GM19239 (cell line): ENCODE data around the gene COL27A1.
"Not testable (repeated sequence)": the region's sequence is repeated elsewhere in the genome, so short reads cannot be mapped to it uniquely, and the experiment has no call there.

Experiments
- DNase-seq: peaks from one replicate; pipeline ENCODE4 v3.0.0; 2011; ENCODE audit warnings: low spot score; ENCODE audit not compliant: insufficient read length
- FAIRE-seq: peaks from 2 replicates; lab custom pipeline; 2011; peaks lifted over from hg19 to GRCh38; lab: Jason Lieb, UNC

The COL27A1 gene

DNA sequence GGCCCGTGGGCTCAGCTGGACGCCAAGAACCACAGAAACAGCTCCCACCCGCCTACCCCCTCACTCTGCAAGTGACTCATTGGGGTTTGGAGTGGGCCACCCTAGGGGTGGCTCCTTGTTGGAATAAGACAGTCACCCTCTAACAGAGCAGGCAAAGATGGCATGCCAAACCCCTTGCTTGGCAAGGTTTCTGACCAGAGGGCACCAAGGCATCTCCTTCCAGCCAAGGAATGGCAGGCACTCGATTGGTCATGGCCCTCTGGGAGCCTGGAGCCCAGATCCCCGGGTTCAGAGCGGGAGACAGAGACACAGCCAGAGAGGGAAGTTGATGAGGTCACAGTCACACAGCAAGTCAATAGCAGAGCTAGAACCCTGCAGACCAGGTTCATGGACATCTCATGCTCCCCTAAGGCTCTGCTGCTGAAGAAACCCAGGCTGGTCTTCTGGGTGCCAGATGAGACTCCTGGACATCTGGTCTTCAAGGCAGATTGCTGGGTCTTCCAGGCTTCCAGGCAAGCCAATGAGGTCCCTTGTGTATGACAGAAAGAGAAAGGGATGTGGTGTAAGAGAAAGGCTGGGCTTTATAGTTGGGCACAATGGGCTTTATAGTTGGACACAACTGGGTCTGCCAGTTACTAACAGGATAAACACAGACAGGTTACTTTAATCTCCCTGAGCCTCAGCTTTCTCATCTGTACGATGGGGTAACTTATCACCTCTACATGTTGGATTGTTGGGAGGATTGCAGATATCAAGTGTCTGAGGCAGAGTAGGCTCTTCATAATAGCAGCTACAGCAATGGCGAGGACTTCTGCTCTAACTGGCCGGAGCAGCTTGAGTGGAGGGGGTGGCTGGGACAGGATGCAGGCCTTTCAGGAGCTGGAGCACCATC is 33.0 kb upstream of the COL27A1 start:
- DNase-seq (no peak), FAIRE-seq (no peak)

DNA sequence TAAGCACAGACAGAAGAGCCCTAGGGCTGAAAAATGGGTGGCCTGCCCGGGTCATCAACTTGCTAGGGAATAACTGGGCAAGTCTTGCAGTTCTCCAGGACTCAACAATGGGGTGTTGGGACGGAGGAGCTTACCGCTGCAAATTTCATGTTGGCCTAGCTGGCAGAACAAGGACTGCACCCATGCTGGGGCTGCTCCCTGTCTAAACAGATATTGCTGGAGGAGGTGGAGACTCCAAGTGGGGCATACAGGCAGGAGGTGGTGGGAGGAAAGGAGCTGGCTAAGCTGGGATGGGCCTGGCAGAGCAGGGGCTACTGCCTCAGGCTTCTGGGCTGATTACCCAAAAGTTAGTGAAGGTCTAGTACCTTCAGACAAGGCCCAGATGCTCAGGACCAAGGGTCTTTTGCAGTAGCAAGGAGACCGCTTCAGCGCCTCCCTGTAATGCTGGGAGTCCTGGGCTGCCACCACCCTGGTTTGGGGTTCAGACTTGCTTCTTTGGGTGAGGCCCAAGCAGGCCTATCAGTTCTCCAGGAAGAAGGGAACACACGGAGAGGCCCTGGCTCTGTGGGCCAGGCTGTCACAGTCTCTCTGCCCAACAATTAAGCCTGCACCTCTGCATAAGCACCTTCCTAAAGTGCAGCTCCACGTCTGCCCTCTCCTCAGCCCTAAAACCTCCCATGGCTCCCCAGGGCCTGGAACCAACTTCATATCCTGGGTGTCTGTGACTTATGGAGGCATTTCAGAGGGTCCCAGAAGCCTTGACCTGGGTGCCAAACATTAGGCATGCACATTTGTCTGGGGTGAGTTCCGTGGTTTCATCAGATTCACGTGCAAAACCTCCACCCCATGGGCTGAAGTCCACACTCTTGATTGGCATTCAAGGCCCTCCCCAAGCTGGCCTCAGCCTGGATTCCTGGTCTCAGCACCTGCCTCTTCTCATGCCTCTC is 32.0 kb upstream of the COL27A1 start:
- DNase-seq: no peak
- no peak for FAIRE-seq

DNA sequence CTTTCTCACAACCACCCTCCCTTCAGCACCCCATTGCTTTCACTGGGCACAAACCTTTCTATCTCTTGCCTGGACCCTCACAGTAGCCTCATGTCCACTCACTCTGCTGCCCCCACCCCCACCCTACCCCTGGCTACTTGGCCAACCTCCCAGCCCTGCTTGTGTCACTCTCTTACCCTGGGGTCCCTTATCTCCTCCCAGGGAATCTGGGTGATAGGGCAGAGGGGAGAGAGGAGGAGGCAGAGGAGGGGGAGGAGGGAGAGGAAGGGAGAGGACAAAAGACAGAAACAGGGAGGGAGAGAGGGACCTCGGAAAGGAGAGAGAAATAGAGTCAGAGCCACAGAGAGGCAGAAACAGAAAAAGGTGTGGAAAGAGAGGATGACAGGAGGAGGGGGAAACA is 31.2 kb upstream of the COL27A1 start:
- DNase-seq (no peak), FAIRE-seq (no peak)

DNA sequence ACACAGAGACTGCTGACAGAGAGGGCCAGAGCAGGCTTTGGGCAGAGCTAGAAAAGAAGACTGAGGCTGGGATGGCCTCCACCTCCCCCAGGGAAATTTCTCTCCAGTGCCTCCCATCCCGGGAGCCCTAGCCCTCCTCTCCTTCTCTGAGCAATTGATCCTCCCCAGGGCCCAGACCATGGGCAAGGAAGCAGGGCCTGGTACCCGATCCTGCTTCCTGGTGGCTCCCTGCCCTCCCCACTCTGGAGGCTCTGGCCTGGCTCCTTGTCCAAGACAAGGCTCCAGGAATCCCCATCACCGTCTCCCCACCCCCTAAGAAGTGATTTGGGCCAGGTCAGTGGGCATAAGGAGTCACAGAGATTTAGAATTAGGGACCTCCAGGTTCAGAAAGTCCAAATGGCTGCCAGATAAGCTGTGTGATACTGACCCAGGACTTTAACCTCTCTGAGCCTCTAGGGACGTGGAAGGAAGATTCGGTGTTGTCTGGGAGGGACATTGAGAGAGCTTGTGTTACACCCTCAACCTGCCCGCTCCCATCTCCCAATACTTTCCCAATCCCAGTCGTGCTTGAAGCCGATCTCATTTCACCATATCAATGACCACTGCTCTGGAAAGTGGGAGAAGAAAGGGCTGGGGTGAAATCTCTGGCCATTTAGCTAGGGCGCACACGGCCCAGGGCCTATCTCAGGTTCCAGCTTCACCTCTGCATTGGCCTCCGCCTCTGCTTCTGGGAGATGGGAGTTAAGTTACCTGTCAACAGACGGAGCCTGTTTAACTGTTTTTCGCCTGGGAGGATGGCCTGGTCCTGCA is 30.5 kb upstream of the COL27A1 start:
- no peak for FAIRE-seq
- no peak for DNase-seq

DNA sequence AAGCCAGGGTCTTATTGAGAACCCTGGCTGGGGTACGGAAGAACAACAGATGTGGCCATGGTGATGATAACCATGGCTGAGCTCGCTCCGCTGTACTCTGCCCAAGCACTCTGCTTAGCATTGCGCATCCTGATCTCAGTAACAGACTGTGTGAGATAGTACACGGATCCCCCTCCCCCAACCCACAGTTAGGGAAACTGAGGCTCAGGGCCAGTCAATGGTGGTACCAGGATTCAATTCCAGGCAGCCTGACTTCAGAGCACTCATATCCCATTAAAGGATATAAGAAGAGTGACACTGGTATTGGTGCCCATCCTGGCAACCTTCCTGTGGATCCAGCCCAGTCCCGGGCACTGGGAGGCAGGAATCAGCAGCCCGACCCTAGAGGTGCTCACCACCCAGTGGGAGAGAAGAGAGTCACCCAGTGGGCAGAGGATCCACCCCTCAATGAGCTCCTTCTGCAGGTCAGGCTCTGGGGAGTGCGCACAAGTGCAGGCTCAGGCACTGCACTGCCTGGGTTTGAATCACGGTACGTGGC is 29.8 kb upstream of the COL27A1 start:
- no peak for DNase-seq
- no peak for FAIRE-seq

DNA sequence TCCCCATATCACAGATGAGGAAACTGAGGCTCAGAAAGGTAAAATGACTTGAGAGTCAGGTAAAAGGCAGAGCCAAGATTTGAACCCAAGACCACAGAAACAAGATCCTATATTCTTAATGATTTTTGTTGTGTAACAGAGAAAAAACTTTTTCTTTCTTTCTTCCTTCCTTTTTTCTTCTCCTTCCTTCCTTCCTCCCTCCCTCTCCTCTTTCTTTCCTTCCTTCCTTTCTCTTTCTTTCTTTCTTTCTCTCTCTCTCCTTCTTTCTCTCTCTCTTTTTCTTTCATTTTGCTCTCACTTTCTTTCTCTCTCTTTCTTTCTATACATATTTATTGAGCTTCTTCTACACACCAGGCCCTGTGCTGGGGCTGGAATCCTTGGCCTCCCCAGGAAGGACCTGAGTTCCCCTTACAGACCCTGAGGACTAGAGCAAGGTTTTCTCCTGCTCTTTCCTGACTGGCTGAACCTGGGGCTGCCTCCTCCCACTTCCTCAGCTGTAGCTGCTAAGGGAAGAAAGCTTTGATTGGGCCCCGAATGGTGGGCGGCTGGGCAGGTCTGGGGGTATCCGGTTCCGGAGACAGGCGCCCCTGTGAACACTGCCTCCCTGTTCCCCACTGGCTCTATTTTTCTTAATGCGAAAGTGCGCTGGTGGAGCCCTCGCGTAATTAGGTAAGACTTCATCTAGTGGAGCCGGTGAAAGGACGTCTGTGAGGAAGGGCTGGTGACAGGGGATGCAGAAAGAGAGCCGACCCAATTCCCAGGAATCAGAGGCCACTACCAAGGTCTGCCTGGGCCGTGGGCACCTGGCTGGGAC is 28.9 kb upstream of the COL27A1 start:
- DNase-seq (no peak), FAIRE-seq (no peak)

DNA sequence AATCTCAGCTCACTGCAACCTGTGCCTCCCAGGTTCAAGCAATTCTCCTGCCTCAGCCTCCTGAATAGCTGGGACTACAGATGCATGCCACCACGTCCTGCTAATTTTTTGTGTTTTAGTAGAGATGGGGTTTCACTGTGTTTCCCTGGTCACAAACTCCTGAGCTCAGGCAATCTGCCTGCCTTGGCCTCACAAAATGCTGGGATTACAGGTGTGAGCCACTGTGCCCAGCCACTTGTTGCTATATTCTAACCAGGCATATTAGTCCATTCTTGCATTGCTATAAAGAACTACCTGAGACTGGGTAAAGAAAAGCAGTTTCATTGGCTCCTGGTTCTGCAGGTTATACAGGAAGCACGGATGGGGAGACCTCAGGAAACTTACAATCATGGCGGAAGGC is 26.6 kb upstream of the COL27A1 start:
- FAIRE-seq, DNase-seq: not testable (repeated sequence)

DNA sequence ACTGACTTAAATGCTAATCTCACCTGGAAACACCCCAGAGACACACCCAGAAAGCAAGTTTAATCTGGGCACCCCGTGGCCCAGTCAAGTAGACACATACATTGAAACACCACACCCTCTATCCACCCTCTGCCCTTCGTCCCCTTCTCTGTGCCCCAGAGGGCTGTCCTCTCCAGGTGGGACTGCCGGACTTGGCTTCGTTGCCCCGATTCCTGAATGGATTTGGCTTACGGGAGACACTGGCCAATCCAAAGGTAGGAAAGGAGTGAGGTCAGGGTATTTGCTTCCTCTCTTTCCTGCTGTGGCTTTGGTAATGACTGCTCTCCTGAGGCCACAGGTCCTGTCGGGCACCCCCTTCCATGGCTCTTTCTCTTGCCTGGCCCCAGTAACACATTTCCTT is 25.2 kb upstream of the COL27A1 start:
- DNase-seq (no peak), FAIRE-seq (no peak)

DNA sequence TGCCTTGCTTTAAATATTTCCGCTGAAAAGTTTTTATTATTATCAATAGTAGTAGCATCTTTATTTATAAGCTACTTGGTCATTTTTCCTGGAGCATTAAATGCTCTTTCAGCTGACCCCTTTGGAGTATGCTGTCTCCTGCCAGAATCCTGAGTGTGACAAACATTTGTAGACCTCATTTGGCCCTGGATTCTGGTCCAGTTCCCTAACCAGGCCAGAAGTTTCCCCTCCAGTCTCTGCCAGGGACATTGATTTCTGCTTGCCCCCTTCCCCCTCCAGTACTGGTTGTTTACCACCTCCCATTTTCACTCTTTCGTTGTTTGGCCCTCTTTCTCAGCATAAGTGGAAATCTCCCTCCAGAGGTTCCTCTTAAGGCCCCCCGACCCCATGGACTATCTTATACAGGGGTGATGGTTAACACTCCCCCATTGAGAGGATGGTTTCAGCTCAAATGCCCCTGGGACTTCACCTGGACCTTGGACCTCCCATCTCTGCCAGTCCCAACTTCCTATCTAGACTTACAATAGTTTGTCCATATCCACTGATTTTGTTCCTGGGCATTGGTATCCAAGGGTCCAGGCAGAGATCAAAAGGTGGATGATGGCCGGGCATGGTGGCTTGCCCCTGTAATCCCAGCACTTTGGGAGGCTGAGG is 24.6 kb upstream of the COL27A1 start:
- DNase-seq (no peak), FAIRE-seq (no peak)

DNA sequence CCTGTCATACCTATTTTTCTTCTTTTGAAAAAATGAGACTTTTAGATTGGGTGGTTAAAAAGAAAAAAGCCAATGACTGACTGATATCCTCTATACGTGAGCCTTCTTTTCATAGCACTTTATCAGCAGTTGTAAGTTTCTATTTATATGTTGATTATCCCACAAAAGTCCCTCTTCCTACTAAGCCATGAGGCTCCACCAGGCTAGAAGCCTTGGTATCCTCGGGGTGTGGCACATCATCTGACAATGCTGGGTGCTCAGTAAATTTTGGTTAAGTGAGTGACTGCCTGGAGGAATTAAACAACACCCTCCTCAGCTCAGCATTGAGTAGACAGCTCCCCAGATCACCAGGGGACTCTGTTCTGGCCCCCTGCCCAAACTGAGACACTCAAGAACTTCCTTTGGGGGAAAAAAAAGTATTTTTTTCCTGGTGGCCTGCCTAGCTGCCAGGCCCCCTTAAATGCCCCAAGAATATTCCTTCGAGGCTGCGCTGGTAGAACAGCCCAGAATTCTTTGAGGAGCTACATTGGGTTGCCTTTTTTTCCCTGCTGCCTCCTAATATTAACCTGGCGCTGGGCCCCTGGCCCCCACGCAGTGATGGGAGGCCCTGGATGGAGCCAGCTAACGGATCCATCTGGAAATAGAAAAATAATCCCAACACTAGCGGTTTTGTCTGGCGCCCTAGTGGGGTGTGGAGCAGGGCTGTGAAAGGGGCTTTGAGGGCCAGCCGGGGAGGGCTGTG is 23.4 kb upstream of the COL27A1 start:
- FAIRE-seq: no peak
- DNase-seq: no peak

DNA sequence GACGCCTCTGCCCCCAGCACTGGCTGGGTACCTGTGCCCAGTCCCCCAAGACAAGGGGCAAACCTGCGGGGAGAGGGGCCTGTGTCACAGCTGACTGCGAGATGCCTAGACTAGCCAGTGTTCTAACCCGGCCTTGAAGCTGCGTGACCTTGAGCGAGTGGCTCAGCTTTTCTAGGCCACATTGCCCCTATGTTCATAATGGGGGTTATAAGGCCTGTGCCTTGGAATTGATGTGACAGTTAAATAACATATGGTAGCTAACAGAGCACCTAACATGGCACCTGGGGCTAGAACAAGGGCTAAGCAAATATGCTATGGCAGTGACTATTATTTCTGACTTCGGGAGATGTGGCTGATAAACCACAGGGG is 22.8 kb upstream of the COL27A1 start:
- FAIRE-seq (no peak), DNase-seq (no peak)

DNA sequence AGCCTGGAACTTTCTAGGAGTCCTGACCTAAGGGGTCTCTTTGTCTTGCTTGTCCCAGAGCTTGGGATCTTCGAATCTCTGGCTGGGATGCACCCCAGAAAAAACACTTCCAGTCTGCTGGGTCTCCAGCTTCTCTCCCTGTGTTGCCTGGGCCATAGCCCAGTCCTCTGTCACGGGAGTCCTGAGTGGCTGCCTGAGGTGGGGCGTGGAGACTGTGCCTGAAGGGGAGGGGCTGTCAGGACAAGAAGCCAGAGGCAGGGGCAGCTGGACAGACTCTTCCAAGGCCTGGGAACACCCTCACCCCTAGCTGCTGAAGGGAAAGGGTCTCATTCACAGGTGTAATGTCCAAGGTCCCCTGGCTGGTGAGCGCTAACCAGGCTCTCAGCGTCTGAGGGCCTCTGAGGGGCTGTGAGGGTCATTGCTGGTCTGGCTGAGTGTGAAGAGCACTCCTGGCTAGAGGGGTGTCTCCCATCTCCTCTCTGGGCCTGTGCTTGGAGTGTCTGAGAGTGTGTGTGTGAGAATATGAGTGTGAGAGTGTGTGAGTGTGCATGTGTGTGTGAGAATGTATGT is 20.4 kb upstream of the COL27A1 start:
- FAIRE-seq (no peak), DNase-seq (no peak)

DNA sequence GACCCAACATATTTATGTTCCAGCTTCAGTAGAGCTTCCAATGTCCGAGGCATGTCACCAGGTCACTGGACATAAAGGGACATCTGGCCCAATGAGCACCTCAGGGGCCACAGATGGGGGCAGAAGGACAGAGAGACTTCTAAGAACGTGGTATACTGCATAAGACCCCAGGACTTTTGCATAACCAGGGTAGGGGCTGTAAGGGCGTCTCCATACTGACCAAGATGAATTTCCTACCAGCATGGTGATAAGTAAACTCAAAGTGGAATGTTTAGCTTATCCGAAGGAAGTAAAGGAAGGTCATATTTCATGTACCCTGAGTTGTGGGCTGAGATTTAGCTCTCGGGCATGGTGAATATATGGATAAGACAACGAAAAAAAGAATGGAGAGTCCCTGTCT is 17.5 kb upstream of the COL27A1 start:
- FAIRE-seq (no peak), DNase-seq (no peak)

DNA sequence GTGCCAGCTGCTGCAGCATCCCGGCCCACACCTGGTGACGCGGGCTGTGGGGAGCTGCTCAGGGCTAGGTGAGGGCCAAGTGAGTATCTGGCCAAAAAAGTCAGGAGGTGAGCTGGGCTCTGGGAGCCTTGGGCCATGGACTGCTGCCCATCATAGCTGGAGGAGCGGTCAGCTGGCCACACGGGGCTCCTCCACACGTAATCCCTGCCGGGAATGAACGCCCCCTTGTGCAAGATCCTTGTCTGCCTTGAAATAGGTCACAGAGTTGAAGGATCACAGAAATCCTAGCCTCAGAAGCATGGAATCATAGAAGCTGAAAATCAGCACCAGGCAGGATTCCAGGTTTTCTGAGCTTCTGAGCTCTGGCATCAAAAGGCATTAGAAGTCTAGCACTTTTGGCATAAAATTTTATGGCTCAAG is 16.8 kb upstream of the COL27A1 start:
- DNase-seq (no peak), FAIRE-seq (no peak)

DNA sequence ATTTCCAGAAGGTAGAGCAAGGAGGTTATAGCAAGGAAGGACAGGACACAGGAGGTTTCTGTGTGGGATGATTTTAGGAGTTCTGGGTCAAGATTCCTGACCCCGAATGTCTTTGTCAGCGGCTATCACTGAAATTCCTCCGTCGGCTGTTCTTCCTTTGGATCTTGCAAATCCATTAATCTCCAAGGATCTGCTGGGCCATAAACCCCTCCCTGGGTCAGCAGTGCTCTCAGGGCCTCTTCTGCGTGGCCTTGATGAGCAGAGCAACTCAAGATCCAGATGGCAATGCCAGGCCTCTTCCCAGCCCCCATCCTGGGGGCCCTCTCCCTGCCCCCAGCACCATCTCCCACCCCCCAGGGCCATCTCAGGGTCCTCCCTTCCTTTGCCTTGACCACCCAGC is 16.3 kb upstream of the COL27A1 start:
- FAIRE-seq (no peak), DNase-seq (no peak)

DNA sequence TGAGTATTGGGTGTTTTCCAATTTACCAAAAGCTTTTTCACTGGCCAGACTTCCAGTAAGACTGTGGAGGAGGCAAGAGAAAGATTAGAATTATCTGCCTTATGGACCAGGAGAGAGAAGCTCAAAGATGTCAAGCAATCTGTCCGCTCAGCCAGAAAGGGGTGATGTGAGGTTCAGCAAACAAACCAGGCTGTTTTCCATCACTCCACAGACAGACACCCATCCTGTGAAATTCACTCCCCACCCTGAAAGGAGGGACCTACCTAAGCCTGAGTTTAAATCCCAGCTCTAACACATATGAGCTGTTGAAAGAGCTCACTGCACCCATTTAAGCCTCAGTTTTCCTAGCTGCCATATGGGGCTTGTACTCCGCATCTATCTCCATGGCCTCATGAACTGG is 14.9 kb upstream of the COL27A1 start:
- FAIRE-seq (no peak), DNase-seq (no peak)

DNA sequence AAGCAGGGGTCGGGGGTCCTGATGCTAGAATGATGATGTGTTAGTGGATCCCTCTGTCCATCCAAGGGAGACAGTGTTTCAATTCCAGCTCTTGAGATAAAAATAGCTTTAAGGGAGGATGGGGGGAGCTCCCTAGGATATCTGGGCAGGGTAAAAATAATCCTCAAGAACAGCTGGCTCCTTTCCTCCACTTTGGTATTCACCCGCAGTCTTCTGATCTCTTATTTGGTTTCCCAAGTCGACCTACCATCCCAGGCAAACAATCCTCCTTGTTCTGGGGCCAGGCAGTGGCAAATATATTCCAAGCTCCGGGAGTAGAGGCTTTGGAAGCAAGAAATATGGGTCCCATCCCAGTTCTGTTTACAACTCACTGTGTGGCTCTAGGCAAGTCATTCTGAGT is 14.5 kb upstream of the COL27A1 start:
- DNase-seq (no peak), FAIRE-seq (no peak)
